K562 (cell line): ENCODE data around the gene UGT1A9. TPM values are rescaled to one million over a fixed set of nuclear protein-coding genes. Genes with fewer than 3 reads are reported as not detected.

ENCODE experiments used
- ATAC-seq: fragments of 200-7000 bp; cut with Tn5 transposase; 3 replicates; pipeline ENCODE4 v1.9.1; 2020; ENCODE audit warnings: moderate library complexity
- BruUV-seq: library from RNA; stranded (reverse); fragments of 400-500 nt; replicated peaks from 2 replicates; lab custom pipeline; 2021; lab: Mats Ljungman, UMichigan
- CTCF ChIA-PET: fragments of 300-600 bp; formaldehyde crosslinking; extraction: SDS; loops from one replicate; lab custom pipeline; 2021; ENCODE audit warnings: low intra/inter-chr PET ratio; lab: Yijun Ruan, JAX
- POLR2A ChIA-PET: fragments of 300-600, 350-650 bp; sonication (Branson Sonifier 250); formaldehyde crosslinking; extraction: SDS; loops from one replicate; lab custom pipeline; 2021; ENCODE audit warnings: antibody characterized with exemption, inconsistent platforms; lab: Yijun Ruan, JAX
- DNase-seq, 4 experiments: peaks; one replicate each; pipeline versions ENCODE4 v3.0.0 to v3.0.0-alpha.2; 2011 to 2018; ENCODE audit warnings: low spot score in 3 of 4, mixed read lengths in 3 of 4; ENCODE audit errors: extremely low read depth in 1 of 4
- FAIRE-seq: peaks from 2 replicates; lab custom pipeline; 2011; peaks lifted over from hg19 to GRCh38; lab: Jason Lieb, UNC
- H2AFZ ChIP-seq: 2 replicates; pipeline ENCODE4 v1.6.0; 2011; ENCODE audit warnings: low read depth, low read length, control low read depth, inconsistent platforms
- H3K27ac ChIP-seq: fragments of 200-600 bp; 3 replicates; pipeline ENCODE4 v1.8.0; 2011; ENCODE audit warnings: low read depth, mild to moderate bottlenecking, control low read depth, inconsistent platforms, low read length, moderate library complexity, mixed read lengths; ENCODE audit errors: extremely low read depth
- H3K27me3 ChIP-seq, 2 experiments: fragments of 300-600 bp in 1 of 2; 2 replicates in 1 of 2; 3 replicates in 1 of 2; pipeline versions ENCODE4 v1.6.0 to v1.8.0; 2011; ENCODE audit warnings: inconsistent platforms in 2 of 2, low read length in 2 of 2, mild to moderate bottlenecking in 1 of 2, mixed read lengths in 1 of 2, moderate library complexity in 1 of 2; ENCODE audit not compliant: control insufficient read depth in 2 of 2, insufficient read depth in 2 of 2
- H3K36me3 ChIP-seq: fragments of 300-600 bp; 3 replicates; pipeline ENCODE4 v1.8.0; 2011; ENCODE audit warnings: mild to moderate bottlenecking, low read length, inconsistent platforms; ENCODE audit not compliant: control insufficient read depth, insufficient read depth
- H3K4me1 ChIP-seq, 2 experiments: fragments of 200-600 bp in 1 of 2; replicated peaks in 1 of 2; 2 replicates in 1 of 2; 3 replicates in 1 of 2; pipeline versions ENCODE4 v1.5.1 to v1.8.0; 2011; ENCODE audit warnings: inconsistent platforms in 2 of 2, low read length in 2 of 2, mild to moderate bottlenecking in 1 of 2, mixed read lengths in 1 of 2, moderate library complexity in 1 of 2; ENCODE audit not compliant: control insufficient read depth in 2 of 2, insufficient read depth in 2 of 2
- H3K4me2 ChIP-seq: 2 replicates; pipeline ENCODE4 v1.6.1; 2011; ENCODE audit warnings: low read length, control low read depth, inconsistent platforms, mixed read lengths; ENCODE audit not compliant: insufficient read depth
- H3K4me3 ChIP-seq: fragments of 200-600 bp; sonication (generic), shearing (Covaris generic); 2 replicates; pipeline ENCODE4 v1.5.1; 2016; ENCODE audit warnings: control low read depth, inconsistent platforms
- H3K79me2 ChIP-seq: fragments of 200-600 bp; 3 replicates; pipeline ENCODE4 v1.8.0; 2011; ENCODE audit warnings: low read length, inconsistent platforms; ENCODE audit not compliant: control insufficient read depth, insufficient read depth
- H3K9ac ChIP-seq, 2 experiments: 2 replicates each; pipeline versions ENCODE4 v1.6.0 to v1.6.1; 2011; ENCODE audit warnings: low read depth in 2 of 2, low read length in 2 of 2, control low read depth in 1 of 2, inconsistent platforms in 1 of 2, mild to moderate bottlenecking in 1 of 2, mixed read lengths in 1 of 2; ENCODE audit not compliant: insufficient read depth in 1 of 2
- H3K9me1 ChIP-seq: one replicate; pipeline ENCODE4 v1.6.0; 2011; ENCODE audit warnings: inconsistent platforms, mild to moderate bottlenecking, low read length, moderate library complexity; ENCODE audit not compliant: control insufficient read depth, insufficient read depth
- H3K9me3 ChIP-seq: replicated peaks from 2 replicates; pipeline ENCODE4 v1.5.1; 2011; ENCODE audit warnings: low read depth, low read length, inconsistent platforms; ENCODE audit not compliant: control insufficient read depth, insufficient read depth
- H4K20me1 ChIP-seq: replicated peaks from 2 replicates; pipeline ENCODE4 v1.6.1; 2011; ENCODE audit warnings: low read length, inconsistent platforms, mixed read lengths; ENCODE audit not compliant: control insufficient read depth, insufficient read depth
- DEAF1 ChIP-seq: fragments of 450-650 bp; formaldehyde crosslinking; IDR thresholded peaks from 2 replicates; pipeline ENCODE4 v1.4.0; 2020; ENCODE audit warnings: mild to moderate bottlenecking, moderate library complexity
- ELF4 ChIP-seq: fragments of 450-650 bp; formaldehyde crosslinking; IDR thresholded peaks from 2 replicates; pipeline ENCODE4 v1.4.0; 2022; ENCODE audit warnings: missing genetic modification characterization
- GABPB2 ChIP-seq: fragments of 250-450 bp; sonication (Bioruptor Pico); conservative IDR thresholded peaks from 2 replicates; pipeline ENCODE4 v1.5.1; 2021; ENCODE audit warnings: mild to moderate bottlenecking
- HDAC6 ChIP-seq: IDR thresholded peaks from 2 replicates; pipeline ENCODE4 v1.6.1; 2012; ENCODE audit warnings: low read depth, mild to moderate bottlenecking, control low read depth, inconsistent platforms, low read length, moderate library complexity
- RAD21 ChIP-seq, 2 experiments: fragments of 250-450 bp in 1 of 2; fragments of 450-650 bp in 1 of 2; sonication (Bioruptor Pico) in 1 of 2; formaldehyde crosslinking in 1 of 2; IDR thresholded peaks in 1 of 2; conservative IDR thresholded peaks in 1 of 2; 2 replicates each; pipeline versions ENCODE4 v1.4.0 to v1.8.0; 2020 to 2022; ENCODE audit warnings: mild to moderate bottlenecking in 2 of 2, moderate library complexity in 1 of 2
- RBM25 ChIP-seq: fragments of 200-400 bp; formaldehyde crosslinking; IDR thresholded peaks from 2 replicates; pipeline ENCODE4 v1.6.1; 2018; ENCODE audit warnings: low read length, low read depth, moderate library complexity; ENCODE audit not compliant: severe bottlenecking
- RHOXF2B ChIP-seq: fragments of 250-450 bp; sonication (Bioruptor Pico); conservative IDR thresholded peaks from 2 replicates; pipeline ENCODE4 v1.5.1; 2021
- SMC3 ChIP-seq: conservative IDR thresholded peaks from 2 replicates; pipeline ENCODE4 v1.6.1; 2011; ENCODE audit warnings: low read depth, low read length, improper control_type of control experiment; ENCODE audit not compliant: insufficient read depth
- USF2 ChIP-seq: sonication (generic); formaldehyde crosslinking; IDR thresholded peaks from 2 replicates; pipeline ENCODE4 v1.5.0; 2020; ENCODE audit warnings: missing genetic modification reagents
- ZNF41 ChIP-seq: fragments of 250-450 bp; sonication (Bioruptor Pico); conservative IDR thresholded peaks from 2 replicates; pipeline ENCODE4 v1.4.0; 2020; ENCODE audit warnings: mild to moderate bottlenecking
- WGBS: fragments of 100-300 bp; shearing (Covaris generic); methylation state at CpG from one replicate; pipeline ENCODE4 v1.1.6; 2016; ENCODE audit warnings: low coverage, mixed read lengths; ENCODE audit not compliant: insufficient coverage; ENCODE audit errors: missing lambda C conversion rate; 5-methylcytosine and 5-hydroxymethylcytosine counted together
- in situ Hi-C: fragments of 300-500 bp; cut with MboI; formaldehyde crosslinking; loops from 4 replicates; pipeline ENCODE4 v1.15.0; 2018; ENCODE audit warnings: inconsistent platforms, mixed read lengths
- intact Hi-C: fragments of 100-400 bp; cut with micrococcal nuclease; formaldehyde crosslinking; loops from 2 replicates; pipeline ENCODE4 v1.14.2; 2022
- polyA plus RNA-seq, 8 experiments: library from polyadenylated mRNA; depleted of rRNA in 4 of 8; stranded (reverse) in 5 of 8; unstranded in 3 of 8; fragments of >200 nt; fragmentation: Nextera tagmentation in 2 of 8; fragmentation: Illumina TruSeq in 1 of 8; extraction: Ambion mirVana in 2 of 8; extraction: Trizol in 1 of 8; gene quantifications; 2 replicates each; pipeline versions ENCODE4 v1.2.1 to v1.2.3, GENCODE V29; 2011 to 2014; ENCODE audit warnings: inconsistent platforms in 1 of 8, missing spikeins in 1 of 8
- total RNA-seq, 7 experiments: library from RNA; depleted of rRNA in 6 of 7; stranded (reverse); fragments of >200 nt in 6 of 7; fragmentation: Illumina TruSeq in 2 of 7; extraction: Trizol in 2 of 7; gene quantifications; 2 replicates each; pipeline versions ENCODE4 v1.2.1 to v1.2.3, GENCODE V29; 2011 to 2021; ENCODE audit warnings: low replicate concordance in 1 of 7
- TF ChIP-seq, protein P1 (sequence below): fragments of 450-650 bp; IDR thresholded peaks from 2 replicates; pipeline ENCODE4 v1.6.1; 2017; ENCODE audit warnings: antibody characterized with exemption, mild to moderate bottlenecking

The UGT1A9 gene
- total and polyA plus RNA-seq, 9 of the 15 experiments (the other 6 are each of a cell fraction or from before 2014, with no cell fraction given): 0.09 TPM; not detected in 8

DNA sequence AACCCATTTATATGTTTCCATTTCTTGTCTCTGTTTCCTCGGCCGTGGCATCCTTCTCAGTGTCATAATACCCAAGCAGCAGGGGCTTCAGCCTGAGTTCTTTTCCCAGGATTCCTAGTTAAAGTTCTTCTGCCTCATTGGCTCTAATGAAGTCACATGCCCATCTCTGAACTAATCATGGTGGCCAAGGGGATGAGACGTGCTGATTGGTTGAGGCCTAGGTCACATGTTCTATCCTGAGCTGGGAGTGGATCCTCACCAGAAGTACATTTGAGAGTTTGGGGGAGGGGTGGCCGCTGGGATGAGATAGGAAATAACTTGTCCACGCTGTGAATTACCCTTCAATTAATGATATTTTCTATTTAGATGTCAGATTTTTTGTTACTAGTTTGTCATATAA is 37.2 kb downstream of the UGT1A9 start (continued):
- no peak for TF ChIP-seq RBM25
- TF ChIP-seq HDAC6: no peak
- no peak for TF ChIP-seq ELF4
- peak; percentile 79 for TF ChIP-seq USF2 (CRISPR knock-in tag)
- no peak for TF ChIP-seq ZNF41 (CRISPR knock-in tag)
- no peak for TF ChIP-seq RHOXF2B
- no peak for TF ChIP-seq GABPB2 (CRISPR knock-in tag)

DNA sequence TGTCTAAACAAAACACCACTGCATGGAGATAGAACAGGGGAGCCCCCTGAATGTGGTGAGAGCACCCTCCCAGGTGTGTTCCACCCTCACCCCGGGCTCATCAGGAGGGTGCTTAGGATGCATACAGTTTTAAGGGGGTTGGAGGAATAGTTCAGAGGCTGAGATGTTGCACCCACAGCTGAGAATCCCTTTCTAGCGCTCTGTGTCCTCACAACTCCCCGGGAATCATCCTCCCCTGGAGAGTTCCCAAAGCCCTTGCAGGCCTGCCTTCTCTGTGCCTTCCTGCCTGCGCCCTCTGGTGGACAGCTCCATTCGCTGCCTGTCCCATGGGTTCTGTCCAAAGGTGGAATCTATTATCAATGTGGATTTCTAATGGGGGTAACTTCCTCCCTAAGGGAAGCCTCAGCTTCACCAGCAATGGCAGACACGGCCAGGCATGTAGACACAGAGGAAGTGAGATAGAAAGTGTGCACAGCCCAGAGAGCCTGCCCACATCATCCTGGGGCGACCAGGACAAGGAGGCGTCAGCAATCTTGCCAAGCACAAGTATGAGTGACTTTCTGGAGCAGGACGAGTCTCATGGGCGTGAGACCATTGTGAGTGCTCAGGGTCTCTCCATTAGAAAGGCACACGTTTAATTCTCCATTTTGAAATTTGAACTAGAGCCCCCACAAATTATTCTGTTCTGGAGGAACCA is 39.8 kb downstream of the UGT1A9 start:
- H4K20me1 ChIP-seq: no peaks in the 10 kb centered on the region
- no peaks in the 10 kb centered on the region for H3K36me3 ChIP-seq
- TF ChIP-seq, protein P1, sequence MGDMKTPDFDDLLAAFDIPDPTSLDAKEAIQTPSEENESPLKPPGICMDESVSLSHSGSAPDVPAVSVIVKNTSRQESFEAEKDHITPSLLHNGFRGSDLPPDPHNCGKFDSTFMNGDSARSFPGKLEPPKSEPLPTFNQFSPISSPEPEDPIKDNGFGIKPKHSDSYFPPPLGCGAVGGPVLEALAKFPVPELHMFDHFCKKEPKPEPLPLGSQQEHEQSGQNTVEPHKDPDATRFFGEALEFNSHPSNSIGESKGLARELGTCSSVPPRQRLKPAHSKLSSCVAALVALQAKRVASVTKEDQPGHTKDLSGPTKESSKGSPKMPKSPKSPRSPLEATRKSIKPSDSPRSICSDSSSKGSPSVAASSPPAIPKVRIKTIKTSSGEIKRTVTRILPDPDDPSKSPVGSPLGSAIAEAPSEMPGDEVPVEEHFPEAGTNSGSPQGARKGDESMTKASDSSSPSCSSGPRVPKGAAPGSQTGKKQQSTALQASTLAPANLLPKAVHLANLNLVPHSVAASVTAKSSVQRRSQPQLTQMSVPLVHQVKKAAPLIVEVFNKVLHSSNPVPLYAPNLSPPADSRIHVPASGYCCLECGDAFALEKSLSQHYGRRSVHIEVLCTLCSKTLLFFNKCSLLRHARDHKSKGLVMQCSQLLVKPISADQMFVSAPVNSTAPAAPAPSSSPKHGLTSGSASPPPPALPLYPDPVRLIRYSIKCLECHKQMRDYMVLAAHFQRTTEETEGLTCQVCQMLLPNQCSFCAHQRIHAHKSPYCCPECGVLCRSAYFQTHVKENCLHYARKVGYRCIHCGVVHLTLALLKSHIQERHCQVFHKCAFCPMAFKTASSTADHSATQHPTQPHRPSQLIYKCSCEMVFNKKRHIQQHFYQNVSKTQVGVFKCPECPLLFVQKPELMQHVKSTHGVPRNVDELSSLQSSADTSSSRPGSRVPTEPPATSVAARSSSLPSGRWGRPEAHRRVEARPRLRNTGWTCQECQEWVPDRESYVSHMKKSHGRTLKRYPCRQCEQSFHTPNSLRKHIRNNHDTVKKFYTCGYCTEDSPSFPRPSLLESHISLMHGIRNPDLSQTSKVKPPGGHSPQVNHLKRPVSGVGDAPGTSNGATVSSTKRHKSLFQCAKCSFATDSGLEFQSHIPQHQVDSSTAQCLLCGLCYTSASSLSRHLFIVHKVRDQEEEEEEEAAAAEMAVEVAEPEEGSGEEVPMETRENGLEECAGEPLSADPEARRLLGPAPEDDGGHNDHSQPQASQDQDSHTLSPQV: no peak
- TF ChIP-seq RAD21 (CRISPR knock-in tag; conservative IDR thresholded peaks at IDR 0.05 in 1 of 2, IDR thresholded peaks at IDR 0.05 in 1 of 2): peak; percentile 72 to 76
- TF ChIP-seq DEAF1 (CRISPR knock-in tag): peak; percentile 59
- peak; percentile 61 for TF ChIP-seq SMC3

More for the DNA sequence above, 39.8 kb downstream of the UGT1A9 start:
- no peak overlapping the region for H3K4me3 ChIP-seq
- intact Hi-C loops: loop anchor here (10.0 kb wide), 1 partner anchor 127 kb away; no protein-coding TSS in a partner anchor
- FAIRE-seq (peak; percentile 81), ATAC-seq (peak; percentile 93), DNase-seq (peak; percentile 30 to 68 (median 37))
- no peak overlapping the region for H3K9ac ChIP-seq
- POLR2A ChIA-PET: interaction anchor here (0.6 kb wide), 1 partner anchor 19 kb away, joined by 3 read pairs; no protein-coding TSS in a partner anchor
- WGBS: 10% methylated on average over 11 of the region's 11 CpGs
- in situ Hi-C loops: no loop called here
- CTCF ChIA-PET: no interaction called here
- H2AFZ ChIP-seq: no peak overlapping the region
- no peak overlapping the region for H3K4me2 ChIP-seq
- H3K4me1 ChIP-seq: 0 out of 5 replicates have a peak, but pooled peaks cover 0 to 3% of the 10 kb centered on the region in 2 experiments
- no peaks in the 10 kb centered on the region for H3K9me3 ChIP-seq
- no peaks in the 10 kb centered on the region for H3K79me2 ChIP-seq
- H3K9me1 ChIP-seq: no peaks in the 10 kb centered on the region
- no peak overlapping the region for H3K27ac ChIP-seq
- BruUV-seq: no TSS peak
- peaks cover 0 to 10% of the 10 kb centered on the region in 2 experiments; a peak in 3 of 5 replicates for H3K27me3 ChIP-seq
